K562 (cell line): ENCODE measurements around the gene OSBP2. TPM values are rescaled to one million over a fixed set of nuclear protein-coding genes. Genes with fewer than 3 reads are reported as not detected.
"Not testable (repeated sequence)": the region's sequence is repeated elsewhere in the genome, so short reads cannot be mapped to it uniquely, and the experiment has no call there.

Source experiments
- ATAC-seq: fragments of 200-7000 bp; cut with Tn5 transposase; 3 replicates; pipeline ENCODE4 v1.9.1; 2020; ENCODE audit warnings: moderate library complexity
- BruUV-seq: library from RNA; stranded (reverse); fragments of 400-500 nt; replicated peaks from 2 replicates; lab custom pipeline; 2021; lab: Mats Ljungman, UMichigan
- CTCF ChIA-PET: fragments of 300-600 bp; formaldehyde crosslinking; extraction: SDS; loops from one replicate; lab custom pipeline; 2021; ENCODE audit warnings: low intra/inter-chr PET ratio; lab: Yijun Ruan, JAX
- POLR2A ChIA-PET: fragments of 300-600, 350-650 bp; sonication (Branson Sonifier 250); formaldehyde crosslinking; extraction: SDS; loops from one replicate; lab custom pipeline; 2021; ENCODE audit warnings: antibody characterized with exemption, inconsistent platforms; lab: Yijun Ruan, JAX
- DNase-seq, 4 experiments: peaks; one replicate each; pipeline versions ENCODE4 v3.0.0 to v3.0.0-alpha.2; 2011 to 2018; ENCODE audit warnings: low spot score in 3 of 4, mixed read lengths in 3 of 4; ENCODE audit errors: extremely low read depth in 1 of 4
- FAIRE-seq: peaks from 2 replicates; lab custom pipeline; 2011; peaks lifted over from hg19 to GRCh38; lab: Jason Lieb, UNC
- H2AFZ ChIP-seq: 2 replicates; pipeline ENCODE4 v1.6.0; 2011; ENCODE audit warnings: low read depth, low read length, control low read depth, inconsistent platforms
- H3K27ac ChIP-seq: fragments of 200-600 bp; 3 replicates; pipeline ENCODE4 v1.8.0; 2011; ENCODE audit warnings: low read depth, mild to moderate bottlenecking, control low read depth, inconsistent platforms, low read length, moderate library complexity, mixed read lengths; ENCODE audit errors: extremely low read depth
- H3K27me3 ChIP-seq, 2 experiments: fragments of 300-600 bp in 1 of 2; 2 replicates in 1 of 2; 3 replicates in 1 of 2; pipeline versions ENCODE4 v1.6.0 to v1.8.0; 2011; ENCODE audit warnings: inconsistent platforms in 2 of 2, low read length in 2 of 2, mild to moderate bottlenecking in 1 of 2, mixed read lengths in 1 of 2, moderate library complexity in 1 of 2; ENCODE audit not compliant: control insufficient read depth in 2 of 2, insufficient read depth in 2 of 2
- H3K36me3 ChIP-seq: fragments of 300-600 bp; 3 replicates; pipeline ENCODE4 v1.8.0; 2011; ENCODE audit warnings: mild to moderate bottlenecking, low read length, inconsistent platforms; ENCODE audit not compliant: control insufficient read depth, insufficient read depth
- H3K4me1 ChIP-seq, 2 experiments: fragments of 200-600 bp in 1 of 2; replicated peaks in 1 of 2; 2 replicates in 1 of 2; 3 replicates in 1 of 2; pipeline versions ENCODE4 v1.5.1 to v1.8.0; 2011; ENCODE audit warnings: inconsistent platforms in 2 of 2, low read length in 2 of 2, mild to moderate bottlenecking in 1 of 2, mixed read lengths in 1 of 2, moderate library complexity in 1 of 2; ENCODE audit not compliant: control insufficient read depth in 2 of 2, insufficient read depth in 2 of 2
- H3K4me2 ChIP-seq: 2 replicates; pipeline ENCODE4 v1.6.1; 2011; ENCODE audit warnings: low read length, control low read depth, inconsistent platforms, mixed read lengths; ENCODE audit not compliant: insufficient read depth
- H3K4me3 ChIP-seq: fragments of 200-600 bp; sonication (generic), shearing (Covaris generic); 2 replicates; pipeline ENCODE4 v1.5.1; 2016; ENCODE audit warnings: control low read depth, inconsistent platforms
- H3K79me2 ChIP-seq: fragments of 200-600 bp; 3 replicates; pipeline ENCODE4 v1.8.0; 2011; ENCODE audit warnings: low read length, inconsistent platforms; ENCODE audit not compliant: control insufficient read depth, insufficient read depth
- H3K9ac ChIP-seq, 2 experiments: 2 replicates each; pipeline versions ENCODE4 v1.6.0 to v1.6.1; 2011; ENCODE audit warnings: low read depth in 2 of 2, low read length in 2 of 2, control low read depth in 1 of 2, inconsistent platforms in 1 of 2, mild to moderate bottlenecking in 1 of 2, mixed read lengths in 1 of 2; ENCODE audit not compliant: insufficient read depth in 1 of 2
- H3K9me1 ChIP-seq: one replicate; pipeline ENCODE4 v1.6.0; 2011; ENCODE audit warnings: inconsistent platforms, mild to moderate bottlenecking, low read length, moderate library complexity; ENCODE audit not compliant: control insufficient read depth, insufficient read depth
- H3K9me3 ChIP-seq: replicated peaks from 2 replicates; pipeline ENCODE4 v1.5.1; 2011; ENCODE audit warnings: low read depth, low read length, inconsistent platforms; ENCODE audit not compliant: control insufficient read depth, insufficient read depth
- H4K20me1 ChIP-seq: replicated peaks from 2 replicates; pipeline ENCODE4 v1.6.1; 2011; ENCODE audit warnings: low read length, inconsistent platforms, mixed read lengths; ENCODE audit not compliant: control insufficient read depth, insufficient read depth
- ARID3A ChIP-seq: IDR thresholded peaks from 2 replicates; pipeline ENCODE4 v1.6.1; 2012; ENCODE audit warnings: low read depth, low read length, improper control_type of control experiment, borderline replicate concordance
- HDAC2 ChIP-seq: fragments of 450-650 bp; IDR thresholded peaks from 2 replicates; pipeline ENCODE4 v1.6.1; 2016; ENCODE audit warnings: mild to moderate bottlenecking
- KDM1A ChIP-seq, 2 experiments: fragments of 450-650 bp; IDR thresholded peaks; 2 replicates each; pipeline ENCODE4 v1.6.1; 2016; ENCODE audit warnings: mild to moderate bottlenecking in 2 of 2
- MTA2 ChIP-seq: fragments of 450-650 bp; IDR thresholded peaks from 2 replicates; pipeline ENCODE4 v1.6.1; 2016; ENCODE audit warnings: low read depth
- NFIC ChIP-seq: fragments of 450-650 bp; IDR thresholded peaks from 2 replicates; pipeline ENCODE4 v1.6.1; 2017; ENCODE audit warnings: mild to moderate bottlenecking, inconsistent platforms
- NR4A1 ChIP-seq, 2 experiments: fragments of 250-450 bp in 1 of 2; fragments of 450-650 bp in 1 of 2; sonication (Bioruptor Pico) in 1 of 2; IDR thresholded peaks; 2 replicates each; pipeline versions ENCODE4 v1.4.0 to v1.6.1; 2016 to 2020; ENCODE audit warnings: mild to moderate bottlenecking in 2 of 2, missing compliant biosample characterization in 1 of 2, missing genetic modification characterization in 1 of 2, moderate library complexity in 1 of 2
- ZNF511 ChIP-seq: sonication (generic); formaldehyde crosslinking; IDR thresholded peaks from 2 replicates; pipeline ENCODE4 v1.8.0; 2022; ENCODE audit warnings: mild to moderate bottlenecking, missing genetic modification reagents
- WGBS: fragments of 100-300 bp; shearing (Covaris generic); methylation state at CpG from one replicate; pipeline ENCODE4 v1.1.6; 2016; ENCODE audit warnings: low coverage, mixed read lengths; ENCODE audit not compliant: insufficient coverage; ENCODE audit errors: missing lambda C conversion rate; 5-methylcytosine and 5-hydroxymethylcytosine counted together
- in situ Hi-C: fragments of 300-500 bp; cut with MboI; formaldehyde crosslinking; loops from 4 replicates; pipeline ENCODE4 v1.15.0; 2018; ENCODE audit warnings: inconsistent platforms, mixed read lengths
- intact Hi-C: fragments of 100-400 bp; cut with micrococcal nuclease; formaldehyde crosslinking; loops from 2 replicates; pipeline ENCODE4 v1.14.2; 2022
- polyA plus RNA-seq, 8 experiments: library from polyadenylated mRNA; depleted of rRNA in 4 of 8; stranded (reverse) in 5 of 8; unstranded in 3 of 8; fragments of >200 nt; fragmentation: Nextera tagmentation in 2 of 8; fragmentation: Illumina TruSeq in 1 of 8; extraction: Ambion mirVana in 2 of 8; extraction: Trizol in 1 of 8; gene quantifications; 2 replicates each; pipeline versions ENCODE4 v1.2.1 to v1.2.3, GENCODE V29; 2011 to 2014; ENCODE audit warnings: inconsistent platforms in 1 of 8, missing spikeins in 1 of 8
- total RNA-seq, 7 experiments: library from RNA; depleted of rRNA in 6 of 7; stranded (reverse); fragments of >200 nt in 6 of 7; fragmentation: Illumina TruSeq in 2 of 7; extraction: Trizol in 2 of 7; gene quantifications; 2 replicates each; pipeline versions ENCODE4 v1.2.1 to v1.2.3, GENCODE V29; 2011 to 2021; ENCODE audit warnings: low replicate concordance in 1 of 7

Gene OSBP2
- total and polyA plus RNA-seq, 9 of the 15 experiments (the other 6 are each of a cell fraction or from before 2014, with no cell fraction given) = 0.52 to 29.5 (median 21.6) TPM

GRCh38 chr22:30675436-30675835 lies 19.2 kb upstream of the OSBP2 start (continued):
- TF ChIP-seq NR4A1 (CRISPR knock-in tag; IDR thresholded peaks at IDR 0.05) (no peak), NR4A1 (tag; IDR thresholded peaks at IDR 0.05) (no peak), ZNF511 (CRISPR knock-in tag) (no peak), MTA2 (0 out of 2 replicates have a peak, but pooled peaks have one; percentile 18), ARID3A (no peak), HDAC2 (no peak)
- TF ChIP-seq, all 486 proteins: peak for 20

- H2AFZ ChIP-seq, H3K36me3 ChIP-seq, CTCF ChIA-PET, H3K9me1 ChIP-seq, H3K9ac ChIP-seq, BruUV-seq, FAIRE-seq, H3K9me3 ChIP-seq, H3K27me3 ChIP-seq, DNase-seq, in situ Hi-C loops, intact Hi-C loops, ATAC-seq, H3K27ac ChIP-seq, H4K20me1 ChIP-seq, H3K4me2 ChIP-seq, H3K4me3 ChIP-seq, H3K79me2 ChIP-seq: not testable (repeated sequence)
- TF ChIP-seq KDM1A (IDR thresholded peaks at IDR 0.05) = peak; percentile 72 to 82; a peak in 3 of 4 replicates
- peak; percentile 59 for TF ChIP-seq NFIC
- WGBS = 28% methylated on average over 3 of the region's 3 CpGs
- peaks cover 15 to 19% of the 10 kb centered on the region in 2 experiments; a peak in 4 of 5 replicates for H3K4me1 ChIP-seq
- POLR2A ChIA-PET = interaction anchor here (2.1 kb wide), 1 partner anchor 8 kb away, joined by 5 read pairs; no protein-coding TSS in a partner anchor
Observed at GRCh38 chr22:30676565-30676964, 18.1 kb upstream of the OSBP2 start.

GRCh38 chr22:30679895-30680690 lies 14.6 kb upstream of the OSBP2 start:
- H3K27me3 ChIP-seq, intact Hi-C loops, H3K9ac ChIP-seq, H2AFZ ChIP-seq, H3K4me1 ChIP-seq, H3K4me3 ChIP-seq, DNase-seq, H3K9me1 ChIP-seq, H3K9me3 ChIP-seq, ATAC-seq, in situ Hi-C loops, CTCF ChIA-PET, H4K20me1 ChIP-seq, H3K27ac ChIP-seq, H3K36me3 ChIP-seq, H3K4me2 ChIP-seq, H3K79me2 ChIP-seq, FAIRE-seq, BruUV-seq: not testable (repeated sequence)
- POLR2A ChIA-PET = interaction anchor here (1.2 kb wide), 1 partner anchor 10 kb away, joined by 5 read pairs; no protein-coding TSS in a partner anchor
- 50% methylated on average over 7 of the region's 12 CpGs for WGBS
